Measurements from ENCODE around the gene ZNF516.

Gene ZNF516

DNA sequence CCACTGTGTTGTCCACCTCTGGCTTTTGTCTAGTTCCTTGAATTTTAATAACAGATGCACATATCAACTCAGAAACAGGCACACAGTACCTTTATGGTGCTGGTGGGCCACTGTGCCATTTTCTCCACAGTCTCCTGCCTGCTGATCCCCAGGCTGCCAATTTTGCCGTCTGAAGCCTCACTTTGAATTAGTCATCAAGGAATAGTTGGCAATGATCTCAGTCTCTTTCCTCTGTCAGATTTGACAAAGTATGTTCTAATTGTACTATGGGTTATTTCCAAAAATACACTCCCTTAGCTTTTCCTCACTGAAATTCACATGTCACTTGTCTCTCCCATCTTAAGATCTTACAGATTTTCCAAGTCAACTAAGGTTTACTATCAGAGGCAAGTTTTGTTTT, 140.7 kb downstream of the ZNF516 start:
- Histone ChIP-seq H3K4me3 (ENCODE audit: low read depth in 1 of 2, low read length in 2 of 2) (no peak overlapping the region), H3K36me3 (ENCODE audit: control insufficient read depth in 1 of 2, insufficient read depth in 2 of 2, low read length in 2 of 2) (peaks cover 0 to 21% of the 10 kb centered on the region in 2 donors), H3K27ac (ENCODE audit: low read depth, low read length) (no peak overlapping the region), H3K9me3 (ENCODE audit: control insufficient read depth in 1 of 2, low read length in 2 of 2) (no peaks in the 10 kb centered on the region), H3K27me3 (ENCODE audit: control insufficient read depth in 1 of 2, insufficient read depth in 2 of 2, low read length in 2 of 2) (no peaks in the 10 kb centered on the region), H3K9ac (ENCODE audit: low read depth in 1 of 2, low read length in 2 of 2) (no peak overlapping the region), H3K4me1 (ENCODE audit: control insufficient read depth in 1 of 2, insufficient read depth in 2 of 2, low read length in 2 of 2) (peaks cover 0 to under 1% of the 10 kb centered on the region in 2 donors)

DNA sequence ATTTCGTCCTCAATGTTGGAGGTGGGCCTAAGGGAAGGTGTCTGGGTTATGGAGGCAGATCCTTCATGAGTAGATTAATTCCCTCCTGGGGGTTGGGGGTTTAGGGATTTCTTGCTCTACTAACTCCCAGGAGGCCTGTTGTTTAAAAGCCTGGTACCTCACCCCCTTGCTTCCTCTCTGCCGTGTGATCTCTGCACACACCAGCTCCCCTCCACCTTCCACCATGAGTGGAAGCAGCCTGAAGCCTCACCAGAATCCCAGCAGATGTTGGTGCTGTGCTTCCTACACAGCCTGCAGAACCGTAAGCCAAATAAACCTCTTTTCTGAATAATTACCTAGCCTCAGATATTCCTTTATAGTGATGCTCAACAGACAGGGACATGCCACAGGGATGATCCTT, 141.5 kb downstream of the ZNF516 start:
- Histone ChIP-seq H3K27me3 (ENCODE audit: control insufficient read depth in 1 of 2, insufficient read depth in 2 of 2, low read length in 2 of 2) (no peaks in the 10 kb centered on the region), H3K9me3 (ENCODE audit: control insufficient read depth in 1 of 2, low read length in 2 of 2) (no peaks in the 10 kb centered on the region), H3K36me3 (ENCODE audit: control insufficient read depth in 1 of 2, insufficient read depth in 2 of 2, low read length in 2 of 2) (peaks cover 0 to 14% of the 10 kb centered on the region in 2 donors), H3K4me3 (ENCODE audit: low read depth in 1 of 2, low read length in 2 of 2) (no peak overlapping the region), H3K4me1 (ENCODE audit: control insufficient read depth in 1 of 2, insufficient read depth in 2 of 2, low read length in 2 of 2) (peaks cover 5 to 7% of the 10 kb centered on the region in 2 donors), H3K27ac (ENCODE audit: low read depth, low read length) (no peak overlapping the region), H3K9ac (ENCODE audit: low read depth in 1 of 2, low read length in 2 of 2) (no peak overlapping the region)

DNA sequence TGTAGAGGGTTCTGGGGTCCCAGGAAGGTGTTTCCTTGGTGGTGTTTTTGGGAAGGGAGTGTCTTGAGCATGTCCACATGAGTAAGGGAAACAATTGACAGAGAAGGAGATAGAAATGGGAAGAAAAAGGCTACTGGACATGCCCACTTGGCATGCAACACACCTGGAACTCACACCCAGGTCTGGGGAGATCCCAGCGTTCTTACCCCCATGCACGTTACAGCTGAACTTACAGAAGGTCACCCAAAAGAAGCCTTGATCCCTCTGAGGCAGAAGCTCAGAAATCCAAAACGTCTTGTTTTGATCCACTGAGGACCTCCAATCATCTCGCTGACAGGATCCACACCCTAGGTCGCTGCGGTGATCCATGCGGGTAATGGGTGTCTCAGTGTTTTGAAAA, 142.0 kb downstream of the ZNF516 start:
- Histone ChIP-seq H3K4me3 (ENCODE audit: low read depth in 1 of 2, low read length in 2 of 2) (no peak overlapping the region), H3K27ac (ENCODE audit: low read depth, low read length) (no peak overlapping the region)

DNA sequence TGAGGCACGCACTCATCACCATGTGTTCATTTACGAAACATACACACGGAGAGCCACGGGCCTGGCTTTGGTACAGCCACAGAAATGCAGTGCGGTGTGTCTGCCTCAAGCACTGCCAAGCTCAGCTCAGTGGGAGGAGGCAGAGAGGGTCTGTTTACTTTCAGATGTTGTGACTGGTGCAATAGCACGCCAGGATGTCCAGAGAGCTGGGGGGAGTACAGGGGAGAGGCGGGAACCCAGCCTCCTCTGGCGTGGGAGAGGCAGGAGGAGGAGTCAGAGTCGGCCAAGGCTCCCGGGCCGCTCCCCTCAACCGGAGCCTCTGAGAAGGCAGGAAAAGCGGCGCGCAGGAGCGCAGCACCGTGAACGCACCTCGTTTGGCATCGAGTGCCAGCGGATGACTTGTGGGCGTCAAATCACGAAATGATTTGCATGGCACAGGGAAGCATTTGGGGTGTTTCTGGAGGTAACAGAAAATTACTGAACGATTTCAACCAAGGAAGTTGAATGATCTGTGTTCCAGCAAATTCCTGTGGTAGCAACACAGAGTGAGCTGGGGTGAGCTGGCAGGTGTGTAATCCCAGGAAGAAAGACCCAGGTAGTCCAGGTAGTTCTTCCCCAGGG, 143.0 kb downstream of the ZNF516 start:
- no peak overlapping the region for H3K27ac ChIP-seq (ENCODE audit: low read depth, low read length)
- peaks cover 5 to 7% of the 10 kb centered on the region in 2 donors for H3K4me1 ChIP-seq (ENCODE audit: control insufficient read depth in 1 of 2, insufficient read depth in 2 of 2, low read length in 2 of 2)
- no peak overlapping the region for H3K4me3 ChIP-seq (ENCODE audit: low read depth in 1 of 2, low read length in 2 of 2)

More for the DNA sequence above, 142.0 kb downstream of the ZNF516 start:
- peaks cover 0 to 14% of the 10 kb centered on the region in 2 donors for H3K36me3 ChIP-seq (ENCODE audit: control insufficient read depth in 1 of 2, insufficient read depth in 2 of 2, low read length in 2 of 2)
- H3K9me3 ChIP-seq (ENCODE audit: control insufficient read depth in 1 of 2, low read length in 2 of 2) = no peaks in the 10 kb centered on the region
- H3K4me1 ChIP-seq (ENCODE audit: control insufficient read depth in 1 of 2, insufficient read depth in 2 of 2, low read length in 2 of 2) = peaks cover 5 to 7% of the 10 kb centered on the region in 2 donors
- no peaks in the 10 kb centered on the region for H3K27me3 ChIP-seq (ENCODE audit: control insufficient read depth in 1 of 2, insufficient read depth in 2 of 2, low read length in 2 of 2)
- H3K9ac ChIP-seq (ENCODE audit: low read depth in 1 of 2, low read length in 2 of 2) = no peak overlapping the region

DNA sequence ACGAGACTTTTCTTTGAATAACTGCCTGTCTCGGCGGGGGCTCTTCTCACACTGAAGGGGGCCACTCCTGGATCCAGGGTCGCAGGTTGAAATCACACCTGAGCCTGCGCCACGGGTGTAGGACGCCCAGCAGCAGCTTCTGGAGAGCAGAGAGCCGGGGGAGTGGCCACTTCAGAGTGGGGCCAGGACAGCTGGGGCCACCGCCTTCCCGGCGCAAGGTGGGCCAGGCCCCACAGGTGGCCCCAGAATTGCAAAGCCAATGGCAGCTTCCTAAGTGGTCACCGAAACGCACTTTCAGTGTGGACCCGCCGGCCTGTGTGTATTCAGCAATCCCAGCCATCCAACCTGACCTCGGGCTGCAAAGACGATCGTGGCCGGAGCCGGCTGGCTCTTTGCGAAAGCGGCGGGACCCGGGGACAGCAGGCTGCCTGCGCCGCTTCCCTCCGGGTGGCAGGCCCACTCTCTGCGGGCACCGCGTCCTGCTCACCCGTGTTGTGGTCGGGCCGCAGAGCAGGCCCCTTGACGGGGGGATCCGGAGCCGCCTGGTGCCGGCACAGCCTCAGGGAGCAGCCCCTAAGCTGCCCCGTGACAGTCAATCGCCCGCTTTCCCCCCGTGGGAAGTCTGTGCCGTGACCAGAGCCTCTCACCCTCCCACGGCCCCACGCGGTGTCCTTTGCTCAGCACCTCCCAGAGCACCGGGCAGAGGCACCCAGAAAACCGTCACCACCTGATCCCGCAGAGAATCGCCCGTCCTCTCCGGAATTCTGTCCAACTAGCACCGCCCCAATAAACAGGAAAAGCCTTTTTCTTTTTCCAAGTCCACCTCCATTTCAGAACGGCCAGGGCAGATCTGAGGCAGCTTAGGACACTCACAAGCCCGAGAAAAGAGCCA, 144.7 kb downstream of the ZNF516 start:
- Histone ChIP-seq H3K27me3 (ENCODE audit: control insufficient read depth in 1 of 2, insufficient read depth in 2 of 2, low read length in 2 of 2) (no peaks in the 10 kb centered on the region), H3K36me3 (ENCODE audit: control insufficient read depth in 1 of 2, insufficient read depth in 2 of 2, low read length in 2 of 2) (no peaks in the 10 kb centered on the region), H3K9me3 (ENCODE audit: control insufficient read depth in 1 of 2, low read length in 2 of 2) (no peaks in the 10 kb centered on the region), H3K4me3 (ENCODE audit: low read depth in 1 of 2, low read length in 2 of 2) (no peak overlapping the region), H3K27ac (ENCODE audit: low read depth, low read length) (no peak overlapping the region), H3K9ac (ENCODE audit: low read depth in 1 of 2, low read length in 2 of 2) (no peak overlapping the region), H3K4me1 (ENCODE audit: control insufficient read depth in 1 of 2, insufficient read depth in 2 of 2, low read length in 2 of 2) (peaks cover 5 to 7% of the 10 kb centered on the region in 2 donors)

More for the DNA sequence above, 143.0 kb downstream of the ZNF516 start:
- no peaks in the 10 kb centered on the region for H3K27me3 ChIP-seq (ENCODE audit: control insufficient read depth in 1 of 2, insufficient read depth in 2 of 2, low read length in 2 of 2)
- H3K9me3 ChIP-seq (ENCODE audit: control insufficient read depth in 1 of 2, low read length in 2 of 2) = no peaks in the 10 kb centered on the region
- H3K9ac ChIP-seq (ENCODE audit: low read depth in 1 of 2, low read length in 2 of 2) = no peak overlapping the region
- peaks cover 0 to 6% of the 10 kb centered on the region in 2 donors for H3K36me3 ChIP-seq (ENCODE audit: control insufficient read depth in 1 of 2, insufficient read depth in 2 of 2, low read length in 2 of 2)

DNA sequence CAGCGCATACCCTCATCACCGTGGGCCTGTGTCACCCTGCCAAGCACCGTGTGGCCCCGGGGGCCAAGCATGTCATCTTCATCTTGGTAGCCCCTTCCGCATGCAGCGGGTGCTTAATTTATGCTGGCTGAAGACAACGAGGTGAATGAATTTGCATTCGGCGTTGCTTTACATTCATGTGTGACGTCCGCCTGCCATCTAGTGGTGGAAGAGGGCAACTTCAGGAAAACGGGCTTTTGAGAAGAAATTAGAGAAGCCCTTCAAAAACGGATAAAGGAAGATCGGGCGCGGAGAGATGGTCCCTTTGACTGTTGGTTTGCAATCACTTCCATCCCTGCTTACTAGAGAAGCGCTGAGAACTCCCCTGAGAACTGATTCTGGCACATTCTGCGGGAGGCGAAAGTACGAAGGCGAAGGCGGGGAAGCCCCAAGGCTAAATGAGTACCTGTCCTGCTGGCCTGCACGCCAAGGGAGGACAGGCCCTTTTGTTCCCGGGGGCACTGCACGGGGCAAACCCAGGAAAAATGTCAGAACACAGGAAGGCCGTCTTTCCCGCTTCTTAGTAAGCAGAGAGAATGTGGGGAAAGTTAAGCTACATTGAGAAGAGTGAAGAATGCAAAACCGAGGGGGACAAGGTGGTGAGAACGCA, 145.9 kb downstream of the ZNF516 start:
- no peaks in the 10 kb centered on the region for H3K27me3 ChIP-seq (ENCODE audit: control insufficient read depth in 1 of 2, insufficient read depth in 2 of 2, low read length in 2 of 2)
- H3K4me1 ChIP-seq (ENCODE audit: control insufficient read depth in 1 of 2, insufficient read depth in 2 of 2, low read length in 2 of 2) = peaks cover 5 to 7% of the 10 kb centered on the region in 2 donors
- H3K36me3 ChIP-seq (ENCODE audit: control insufficient read depth in 1 of 2, insufficient read depth in 2 of 2, low read length in 2 of 2) = no peaks in the 10 kb centered on the region
- peak overlapping the region in 1 of 2 donors; percentile 32 for H3K4me3 ChIP-seq (ENCODE audit: low read depth in 1 of 2, low read length in 2 of 2)
- no peak overlapping the region for H3K9ac ChIP-seq (ENCODE audit: low read depth in 1 of 2, low read length in 2 of 2)
- H3K27ac ChIP-seq (ENCODE audit: low read depth, low read length) = no peak overlapping the region
- H3K9me3 ChIP-seq (ENCODE audit: control insufficient read depth in 1 of 2, low read length in 2 of 2) = no peaks in the 10 kb centered on the region

DNA sequence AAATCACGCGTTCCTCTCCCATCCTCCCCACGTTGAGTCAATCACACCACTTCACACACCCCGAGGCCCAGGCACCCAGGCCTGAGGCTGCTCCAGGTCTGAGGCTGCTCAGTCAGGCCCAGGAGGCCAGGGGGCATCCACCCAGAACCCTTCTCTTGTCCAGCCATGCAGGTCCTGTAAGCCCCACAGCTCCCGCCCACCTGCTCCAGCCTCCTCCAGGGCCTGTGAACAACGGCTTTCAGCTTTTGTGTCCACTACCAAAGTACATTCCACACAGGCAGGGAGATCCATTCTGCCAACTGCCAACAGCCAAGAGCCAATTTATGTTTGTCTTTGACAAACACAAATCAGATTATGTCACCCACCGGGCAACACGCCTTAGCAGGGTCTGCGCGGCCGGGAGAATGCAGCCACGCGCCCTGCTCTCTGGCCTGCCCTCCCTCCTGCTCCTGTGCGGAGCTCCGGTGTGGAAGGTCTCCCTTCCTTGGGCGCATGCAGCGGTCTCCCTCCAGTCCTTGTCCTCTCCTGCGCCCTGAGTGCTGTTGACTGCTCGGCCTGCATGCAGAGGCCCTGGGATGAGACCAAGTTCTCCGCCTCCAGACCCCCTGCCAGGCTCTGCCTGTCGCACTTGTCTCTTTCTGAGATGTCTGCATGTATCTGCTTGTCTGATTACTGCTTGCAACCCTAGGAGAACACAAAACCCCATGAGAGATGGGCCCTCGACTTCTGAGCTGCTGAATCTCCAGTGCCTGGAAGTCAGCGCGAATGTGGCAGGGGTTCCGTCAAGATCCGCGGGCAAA, 146.6 kb downstream of the ZNF516 start:
- Histone ChIP-seq H3K4me3 (ENCODE audit: low read depth in 1 of 2, low read length in 2 of 2) (peak overlapping the region in 1 of 2 donors; percentile 32), H3K27ac (ENCODE audit: low read depth, low read length) (no peak overlapping the region)

DNA sequence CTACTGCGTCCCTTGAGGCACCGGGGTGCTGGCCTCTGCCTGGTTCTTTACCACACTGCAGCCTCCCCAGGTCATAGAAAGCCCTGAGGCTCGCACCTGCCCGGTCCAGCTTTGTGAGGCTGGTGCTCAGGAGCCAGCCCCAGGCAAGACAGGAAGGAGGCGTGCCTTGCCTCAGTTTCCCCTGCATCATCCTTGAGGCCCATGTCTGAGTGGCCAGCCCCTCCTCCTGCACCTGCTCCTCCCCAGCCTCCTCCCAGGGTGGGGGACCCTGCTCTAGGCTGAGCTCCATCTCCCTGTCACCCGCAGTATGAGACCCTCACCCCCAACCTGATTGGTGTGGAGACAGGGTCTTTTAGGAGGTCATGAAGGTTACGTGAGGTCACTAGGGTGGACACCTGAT, 147.7 kb downstream of the ZNF516 start:
- Histone ChIP-seq H3K9me3 (ENCODE audit: control insufficient read depth in 1 of 2, low read length in 2 of 2) (no peaks in the 10 kb centered on the region), H3K27ac (ENCODE audit: low read depth, low read length) (no peak overlapping the region), H3K36me3 (ENCODE audit: control insufficient read depth in 1 of 2, insufficient read depth in 2 of 2, low read length in 2 of 2) (no peaks in the 10 kb centered on the region), H3K4me1 (ENCODE audit: control insufficient read depth in 1 of 2, insufficient read depth in 2 of 2, low read length in 2 of 2) (peaks cover 5 to 7% of the 10 kb centered on the region in 2 donors), H3K27me3 (ENCODE audit: control insufficient read depth in 1 of 2, insufficient read depth in 2 of 2, low read length in 2 of 2) (no peaks in the 10 kb centered on the region), H3K4me3 (ENCODE audit: low read depth in 1 of 2, low read length in 2 of 2) (no peak overlapping the region), H3K9ac (ENCODE audit: low read depth in 1 of 2, low read length in 2 of 2) (no peak overlapping the region)

More for the DNA sequence above, 146.6 kb downstream of the ZNF516 start:
- Histone ChIP-seq H3K4me1 (ENCODE audit: control insufficient read depth in 1 of 2, insufficient read depth in 2 of 2, low read length in 2 of 2) (peaks cover 5 to 7% of the 10 kb centered on the region in 2 donors), H3K36me3 (ENCODE audit: control insufficient read depth in 1 of 2, insufficient read depth in 2 of 2, low read length in 2 of 2) (no peaks in the 10 kb centered on the region), H3K27me3 (ENCODE audit: control insufficient read depth in 1 of 2, insufficient read depth in 2 of 2, low read length in 2 of 2) (no peaks in the 10 kb centered on the region), H3K9me3 (ENCODE audit: control insufficient read depth in 1 of 2, low read length in 2 of 2) (no peaks in the 10 kb centered on the region), H3K9ac (ENCODE audit: low read depth in 1 of 2, low read length in 2 of 2) (no peak overlapping the region)

DNA sequence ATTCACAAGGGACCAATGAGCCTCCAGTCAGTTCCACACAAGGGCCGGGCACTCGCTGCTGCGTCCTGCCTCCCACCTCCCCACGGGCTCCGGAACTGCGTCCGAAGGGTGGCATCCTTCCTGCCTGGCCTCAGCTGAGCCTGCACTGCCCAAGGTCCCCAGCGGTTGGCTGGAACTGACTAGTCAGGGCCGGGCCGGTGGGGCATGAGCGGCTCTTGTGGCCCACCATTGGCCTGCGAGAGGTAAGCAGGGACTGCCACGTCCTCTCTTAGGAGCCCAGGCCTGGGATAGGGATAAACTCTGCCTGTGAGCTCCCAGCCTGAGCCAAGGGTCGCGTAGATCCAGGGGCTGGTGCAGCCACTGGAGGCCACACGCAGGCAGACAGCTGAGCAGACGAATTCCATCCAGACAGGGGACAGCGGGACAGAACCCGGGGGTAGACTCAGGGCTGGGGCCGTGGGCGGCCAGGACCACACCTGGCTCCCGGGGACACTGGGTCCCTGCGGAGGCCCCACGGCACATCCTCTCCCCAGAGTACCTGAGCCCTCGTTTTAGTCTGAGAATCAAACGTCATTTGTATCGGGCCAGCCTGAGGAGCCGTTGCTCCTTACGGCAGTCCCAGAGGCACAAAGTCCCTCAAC, 148.4 kb downstream of the ZNF516 start:
- H3K9me3 ChIP-seq (ENCODE audit: control insufficient read depth in 1 of 2, low read length in 2 of 2) = no peaks in the 10 kb centered on the region
- H3K4me3 ChIP-seq (ENCODE audit: low read depth in 1 of 2, low read length in 2 of 2) = no peak overlapping the region
- peaks cover 5 to 7% of the 10 kb centered on the region in 2 donors for H3K4me1 ChIP-seq (ENCODE audit: control insufficient read depth in 1 of 2, insufficient read depth in 2 of 2, low read length in 2 of 2)
- H3K27ac ChIP-seq (ENCODE audit: low read depth, low read length) = no peak overlapping the region
- no peaks in the 10 kb centered on the region for H3K27me3 ChIP-seq (ENCODE audit: control insufficient read depth in 1 of 2, insufficient read depth in 2 of 2, low read length in 2 of 2)
- H3K9ac ChIP-seq (ENCODE audit: low read depth in 1 of 2, low read length in 2 of 2) = no peak overlapping the region
- no peaks in the 10 kb centered on the region for H3K36me3 ChIP-seq (ENCODE audit: control insufficient read depth in 1 of 2, insufficient read depth in 2 of 2, low read length in 2 of 2)
